RCC 7860 (cell line): ENCODE data around the gene LRRFIP1.

Source experiments
- DNase-seq: peaks from one replicate; pipeline ENCODE4 v3.0.0-alpha.2; 2015; ENCODE audit warnings: low spot score
- FAIRE-seq: peaks from 2 replicates; lab custom pipeline; 2012; peaks lifted over from hg19 to GRCh38; lab: Jason Lieb, UNC

LRRFIP1 gene

DNA sequence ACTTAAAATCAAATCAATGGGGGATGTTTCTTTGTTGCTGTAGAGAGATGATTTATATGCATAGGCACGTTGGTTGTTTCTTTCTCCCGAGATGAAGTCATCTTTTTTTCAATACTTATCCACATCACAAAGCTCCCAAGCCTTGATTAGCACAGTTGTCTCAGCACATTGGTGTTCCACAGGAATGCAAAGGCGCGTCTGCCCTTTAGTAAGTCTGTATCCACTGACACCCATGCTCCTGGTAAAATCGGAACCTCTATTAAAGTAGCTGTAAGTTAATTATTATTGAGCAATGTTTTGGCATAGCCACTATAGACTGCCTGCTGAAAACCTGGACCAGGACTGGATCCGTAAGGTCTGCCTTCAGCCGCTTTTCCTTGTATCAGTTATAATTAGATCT lies 93.6 kb downstream of the LRRFIP1 start:
- DNase-seq (peak; percentile 71), FAIRE-seq (no peak)

DNA sequence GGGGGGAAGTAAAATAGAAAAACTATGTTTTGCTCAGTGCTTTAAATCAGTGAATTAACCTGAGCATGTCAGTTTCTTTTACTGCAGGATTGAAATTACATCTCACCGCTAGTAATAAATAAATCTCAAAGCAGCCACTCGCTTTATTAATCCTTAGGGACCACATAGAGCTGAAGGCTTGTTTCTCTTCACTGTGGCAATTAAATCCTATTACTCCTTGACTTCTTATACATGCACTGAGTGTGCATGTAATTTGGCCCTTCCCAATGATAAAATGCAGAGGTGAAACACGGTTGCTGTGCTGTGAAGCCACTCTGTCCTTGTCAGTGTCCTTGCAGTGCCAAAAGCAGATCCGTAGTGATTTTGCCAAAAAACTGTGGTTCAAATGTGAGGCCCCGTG lies 94.1 kb downstream of the LRRFIP1 start:
- DNase-seq = no peak
- FAIRE-seq = no peak

DNA sequence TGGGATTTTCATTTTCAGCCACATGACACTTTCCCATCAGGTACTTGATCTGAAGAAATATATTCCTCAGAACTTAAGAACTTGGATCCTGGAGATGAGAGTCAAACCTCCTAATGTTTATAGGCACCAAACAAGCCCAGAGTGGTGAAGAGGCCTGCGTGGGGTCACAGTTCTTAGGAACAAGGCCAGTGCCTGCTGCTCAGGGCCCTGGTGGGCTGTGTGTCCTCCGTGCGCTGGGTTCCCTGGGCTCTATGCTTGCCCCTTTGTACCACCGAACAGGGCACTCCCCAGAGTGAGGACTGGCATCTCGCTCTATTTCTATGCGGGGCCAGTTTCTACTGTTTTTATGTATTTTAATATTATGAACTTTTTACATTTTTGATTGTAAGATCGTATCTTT lies 95.2 kb downstream of the LRRFIP1 start:
- FAIRE-seq (no peak), DNase-seq (no peak)

DNA sequence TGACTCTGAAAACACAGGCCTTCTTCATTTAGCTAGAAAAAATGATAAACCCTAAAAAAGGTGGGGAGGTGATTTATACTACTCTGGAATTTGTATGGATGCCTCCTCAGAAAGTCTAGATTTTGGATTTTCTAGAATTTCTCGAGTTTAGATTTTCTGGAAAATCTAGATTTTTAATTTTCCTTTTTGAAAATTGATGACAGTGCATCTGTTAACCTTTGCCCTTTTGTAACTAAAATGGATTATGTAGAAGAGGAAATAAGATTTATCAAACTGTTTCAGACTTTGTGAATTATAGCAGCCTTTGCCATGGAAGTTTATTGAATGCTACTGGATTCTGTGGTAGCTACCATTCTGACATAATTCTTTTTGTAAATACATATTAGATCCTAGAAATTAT lies 95.6 kb downstream of the LRRFIP1 start:
- DNase-seq = no peak
- FAIRE-seq = no peak

- FAIRE-seq (no peak), DNase-seq (no peak)
These were observed 96.2 kb downstream of the LRRFIP1 start for GRCh38 chr2:237723602-237724001.

DNA sequence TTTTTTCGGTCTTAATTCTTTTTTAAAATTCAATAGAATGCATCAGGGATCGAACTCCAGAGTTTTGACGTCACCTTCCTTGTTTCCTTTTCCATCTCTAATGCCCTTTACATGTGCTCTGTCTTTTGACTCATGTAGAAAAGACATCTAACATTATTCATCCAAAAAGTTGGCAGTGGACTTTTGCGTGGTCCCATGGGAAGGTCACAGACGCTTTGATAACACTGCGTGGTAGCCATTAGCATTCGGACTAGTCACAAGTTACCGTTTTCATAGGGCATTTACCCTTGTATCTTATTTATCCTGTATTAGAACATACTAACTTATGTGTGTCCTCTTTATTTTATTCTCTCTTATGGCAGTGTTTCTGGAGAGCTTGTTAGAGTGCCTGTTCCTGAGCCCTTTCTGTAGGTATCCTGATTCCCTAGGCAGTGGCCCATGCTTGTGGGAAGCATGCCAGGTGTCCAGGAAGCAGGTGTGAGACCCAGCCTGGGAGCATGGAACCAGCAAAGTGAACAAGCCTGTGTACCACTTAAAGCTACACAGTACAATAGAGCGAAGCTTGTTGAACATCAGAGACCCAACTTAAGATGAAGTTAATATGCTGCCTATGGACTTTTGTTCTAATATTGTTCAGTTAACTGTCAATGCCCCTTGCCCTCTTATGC lies 97.6 kb downstream of the LRRFIP1 start:
- DNase-seq (no peak), FAIRE-seq (no peak)

GRCh38 chr2:237725661-237726060 lies 98.3 kb downstream of the LRRFIP1 start:
- DNase-seq = no peak

GRCh38 chr2:237726401-237726830 lies 99.0 kb downstream of the LRRFIP1 start:
- no peak for FAIRE-seq
- no peak for DNase-seq

More at GRCh38 chr2:237725661-237726060, 98.3 kb downstream of the LRRFIP1 start:
- FAIRE-seq = no peak

DNA sequence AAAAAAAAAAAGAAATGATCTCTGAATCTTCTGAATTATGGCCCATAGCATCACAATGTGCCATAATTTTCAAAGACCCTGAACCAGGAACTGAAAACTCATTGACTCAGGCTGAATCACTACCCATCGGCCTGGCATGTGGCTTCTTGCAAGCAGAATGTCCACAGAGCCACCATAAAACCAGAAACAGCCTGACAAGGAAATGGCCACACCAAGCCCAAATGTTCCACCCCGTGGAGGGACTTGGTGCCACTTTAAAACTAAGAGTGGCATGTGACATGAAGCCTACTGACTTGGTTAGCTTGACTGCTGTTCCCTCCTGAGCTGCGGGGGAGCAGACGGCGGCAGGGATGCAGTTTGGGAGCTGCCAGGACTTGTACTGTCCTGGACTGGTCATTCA lies 100.0 kb downstream of the LRRFIP1 start:
- FAIRE-seq (peak; percentile 63), DNase-seq (peak; percentile 69)

DNA sequence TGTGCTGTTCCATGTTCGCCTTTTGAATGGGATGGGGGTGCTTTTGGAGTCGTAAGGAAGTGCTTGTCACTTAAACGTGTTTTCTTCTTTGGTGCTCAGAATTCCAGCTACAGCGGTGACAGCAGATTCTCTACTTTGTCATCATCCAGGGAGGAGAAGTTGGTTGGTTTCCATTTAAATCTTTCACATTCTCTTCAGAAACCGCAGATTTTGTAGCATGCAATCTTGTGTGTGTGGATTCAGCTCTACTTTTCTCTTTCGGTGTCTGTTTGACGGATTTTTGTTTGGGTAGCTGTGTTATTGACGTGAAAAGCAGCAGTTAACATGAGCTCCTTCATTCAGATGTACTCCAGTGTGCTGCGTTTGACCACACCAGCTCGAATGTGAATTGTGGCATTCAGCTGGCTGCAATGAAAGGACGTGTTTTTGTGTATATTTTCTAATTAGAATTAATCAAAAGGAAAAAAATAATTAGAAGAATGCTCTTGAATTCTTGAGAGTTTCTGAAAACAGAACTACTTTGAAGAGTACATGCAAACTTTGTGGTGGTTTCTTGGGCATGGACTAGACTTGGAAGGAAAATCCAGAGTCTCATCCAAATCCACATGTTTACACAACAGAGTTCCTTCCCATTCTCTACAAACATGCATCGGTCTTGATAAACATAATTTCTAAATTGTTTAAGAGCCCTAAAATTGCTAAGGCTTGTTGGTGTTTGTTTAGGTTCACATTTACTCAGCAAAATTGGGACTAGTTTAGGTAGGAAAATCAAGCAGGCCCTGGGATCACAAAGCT lies 102.5 kb downstream of the LRRFIP1 start:
- DNase-seq (no peak), FAIRE-seq (no peak)

- DNase-seq (peak; percentile 70), FAIRE-seq (peak; percentile 83)
These were observed 104.3 kb downstream of the LRRFIP1 start for GRCh38 chr2:237731663-237732062.

- FAIRE-seq = no peak
These were observed 104.7 kb downstream of the LRRFIP1 start for GRCh38 chr2:237732070-237732469.

GRCh38 chr2:237732790-237733381 lies 105.5 kb downstream of the LRRFIP1 start:
- no peak for FAIRE-seq
- DNase-seq = no peak

More at GRCh38 chr2:237732070-237732469, 104.7 kb downstream of the LRRFIP1 start:
- no peak for DNase-seq

DNA sequence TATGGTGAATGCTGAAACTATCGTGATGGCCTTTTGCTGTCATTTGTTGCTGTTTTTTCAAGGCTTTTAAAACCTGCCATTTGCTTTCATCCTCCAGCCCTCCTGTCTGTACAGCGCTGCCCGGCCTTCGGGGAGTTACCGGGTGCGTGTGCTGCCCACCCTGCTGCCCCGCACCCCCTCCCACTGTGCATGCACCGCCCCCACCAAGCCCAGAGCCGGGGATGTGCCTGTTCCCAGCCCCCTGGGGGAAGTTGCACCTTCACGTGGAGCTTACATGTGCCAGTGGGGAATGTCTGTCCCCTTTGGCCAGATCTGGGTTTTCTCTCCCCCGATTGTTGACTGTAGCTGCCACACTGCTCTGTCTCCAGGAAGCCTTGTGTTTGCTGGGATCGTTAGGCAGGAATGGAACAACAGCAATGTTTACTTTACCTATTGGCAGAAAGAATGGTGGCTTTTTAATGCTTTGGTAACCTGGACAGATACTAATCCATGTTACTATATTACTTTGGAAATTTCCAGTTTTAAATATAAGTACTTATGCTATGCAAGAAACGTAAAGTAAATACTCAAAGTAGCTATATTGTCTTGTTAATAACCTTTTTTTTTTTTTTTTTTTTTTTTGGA lies 106.4 kb downstream of the LRRFIP1 start:
- no peak for FAIRE-seq
- DNase-seq = no peak

DNA sequence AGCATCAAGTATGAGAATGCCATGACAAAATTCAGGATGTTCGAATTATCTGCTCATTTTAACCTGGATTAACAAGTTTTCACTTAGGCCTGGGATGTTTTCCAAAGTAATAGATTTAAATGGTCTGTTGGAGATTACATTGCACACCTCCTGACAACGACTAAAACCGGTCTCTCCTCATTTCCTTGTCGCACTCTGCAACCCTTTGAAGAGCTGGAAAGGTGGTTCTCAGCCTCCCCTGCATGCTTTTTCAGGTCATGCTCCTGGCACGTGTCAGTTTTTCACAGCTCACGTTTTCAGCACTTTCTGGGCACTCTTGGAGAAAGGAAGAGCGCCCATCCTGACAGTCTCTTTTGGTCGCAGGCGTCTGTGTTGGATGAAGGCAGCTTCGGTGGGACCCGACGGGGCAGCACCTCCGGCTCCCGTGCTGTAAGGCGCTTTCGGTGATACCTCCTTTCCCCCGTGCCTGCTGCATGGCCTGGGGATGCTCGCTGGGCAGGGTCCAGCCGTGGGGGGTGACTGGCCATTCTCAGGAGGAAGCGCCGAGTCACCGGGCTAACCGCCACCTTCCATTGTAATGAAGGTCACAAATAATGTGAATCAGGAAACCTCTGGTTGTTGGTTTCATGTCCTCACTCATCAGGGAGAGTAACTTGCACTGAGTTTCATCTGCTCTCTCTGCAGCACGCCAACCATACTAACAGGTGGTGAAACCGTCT lies 107.7 kb downstream of the LRRFIP1 start:
- FAIRE-seq = no peak
- DNase-seq = no peak

DNA sequence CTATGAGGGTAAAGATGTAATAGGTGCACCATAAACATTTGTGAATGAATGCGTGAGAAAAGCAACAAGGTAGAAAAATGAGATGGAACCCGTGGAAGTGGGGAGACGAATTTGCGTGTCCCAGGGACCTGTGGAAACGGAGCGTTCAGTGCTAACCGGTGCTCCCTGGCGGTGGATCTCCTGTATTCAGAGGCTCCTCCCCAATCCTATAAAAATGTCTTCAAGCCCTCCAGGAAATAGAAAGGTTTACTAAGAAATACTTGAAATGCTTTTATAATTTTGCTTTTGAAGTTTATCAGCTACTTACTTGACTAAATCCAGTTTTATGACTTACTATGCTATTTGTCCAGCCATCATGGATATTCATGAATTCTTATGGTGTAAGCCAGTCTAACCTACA lies 108.4 kb downstream of the LRRFIP1 start:
- FAIRE-seq (no peak), DNase-seq (no peak)

DNA sequence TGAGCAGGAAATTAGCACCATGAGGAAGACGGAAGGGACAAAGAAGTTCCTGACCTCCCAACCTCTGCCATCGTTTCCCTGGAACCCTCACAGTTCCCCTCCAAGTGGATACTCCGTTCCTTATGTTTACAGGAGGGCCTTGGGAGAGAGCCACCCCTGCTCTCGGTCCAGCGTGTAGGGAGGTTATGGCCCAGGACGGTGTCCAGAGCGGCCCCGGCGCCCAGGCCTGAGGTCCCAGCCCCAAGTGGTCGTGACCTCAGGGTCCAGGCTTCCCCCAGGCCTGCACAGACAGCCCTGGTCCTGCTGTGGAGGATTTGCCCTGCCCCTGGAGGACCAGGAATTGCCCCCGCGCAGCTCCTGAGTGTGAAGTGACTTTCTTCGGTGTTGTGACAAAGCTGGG lies 109.4 kb downstream of the LRRFIP1 start:
- FAIRE-seq (no peak), DNase-seq (no peak)

DNA sequence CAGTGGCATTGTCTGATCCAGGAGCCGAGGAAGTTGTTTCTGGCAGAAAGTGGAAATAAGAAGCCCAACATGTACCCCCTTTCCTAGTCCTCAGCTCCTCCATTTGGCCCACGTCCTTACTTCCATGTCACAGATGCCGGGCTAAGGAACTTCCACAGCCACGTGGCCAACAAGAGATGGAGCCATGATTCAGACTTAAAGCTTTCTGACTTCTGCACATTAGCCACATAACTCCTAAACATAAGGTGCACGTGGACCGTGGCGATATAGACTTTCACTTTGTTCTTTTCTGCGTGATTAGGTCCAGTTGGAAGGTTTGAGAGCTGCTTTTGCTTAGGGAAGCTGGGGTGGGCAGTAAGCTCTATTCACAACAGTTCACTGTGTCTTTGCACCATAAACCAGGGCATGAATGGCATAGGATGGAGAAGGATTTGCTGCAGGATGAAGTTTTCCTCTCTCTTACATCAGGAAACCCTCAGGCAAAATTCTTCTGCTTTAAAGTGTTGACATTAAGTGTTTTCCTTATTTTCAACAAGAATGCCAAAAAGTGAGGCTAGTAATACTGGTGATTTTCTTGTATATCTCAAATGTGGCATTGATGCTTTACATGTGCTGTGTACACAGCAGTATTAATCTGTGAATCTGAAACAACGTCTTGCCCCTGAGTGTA lies 109.9 kb downstream of the LRRFIP1 start:
- DNase-seq = no peak
- FAIRE-seq = no peak

GRCh38 chr2:237738255-237738654 lies 110.9 kb downstream of the LRRFIP1 start:
- FAIRE-seq = no peak
- no peak for DNase-seq

DNA sequence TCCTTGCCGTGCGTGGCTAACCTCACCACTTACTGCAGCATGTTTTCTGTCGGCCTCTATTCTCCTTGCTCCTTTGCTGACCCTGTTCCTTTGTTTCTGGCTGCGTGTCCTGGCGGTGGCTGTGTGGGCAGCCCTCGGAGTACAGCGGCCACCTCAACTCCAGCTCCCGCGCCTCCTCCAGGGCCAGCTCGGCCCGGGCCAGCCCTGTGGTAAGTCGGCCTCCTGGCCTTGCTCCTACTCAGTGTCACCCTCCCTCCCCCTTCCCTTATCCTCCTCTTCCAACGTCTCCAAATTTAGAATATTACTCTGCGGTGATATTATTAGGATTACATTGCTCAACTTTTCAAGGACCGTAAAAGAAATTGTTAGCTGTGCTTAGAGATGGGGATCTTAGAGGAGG lies 111.7 kb downstream of the LRRFIP1 start:
- FAIRE-seq (no peak), DNase-seq (no peak)
